HepG2 (cell line): ENCODE measurements around the gene QRFP. TPM values are rescaled to one million over a fixed set of nuclear protein-coding genes. Genes with fewer than 3 reads are reported as not detected.

ENCODE experiments used
- ATAC-seq: fragments of 200-7000 bp; cut with Tn5 transposase; 3 replicates; pipeline ENCODE4 v1.9.1; 2020; ENCODE audit warnings: mild to moderate bottlenecking, moderate library complexity
- BruUV-seq: library from RNA; stranded (reverse); fragments of 400-500 nt; replicated peaks from 2 replicates; lab custom pipeline; 2021; lab: Mats Ljungman, UMichigan
- CTCF ChIA-PET: fragments of 300-600 bp; formaldehyde crosslinking; extraction: SDS; loops from one replicate; lab custom pipeline; 2021; ENCODE audit warnings: low total read pairs, inconsistent platforms, low intra/inter-chr PET ratio; lab: Yijun Ruan, JAX
- POLR2A ChIA-PET: fragments of 350-600 bp; sonication (Branson Sonifier 250); formaldehyde crosslinking; loops from one replicate; lab custom pipeline; 2020; ENCODE audit warnings: antibody characterized with exemption, inconsistent platforms; lab: Yijun Ruan, JAX
- DNase-seq: peaks from one replicate; pipeline ENCODE4 v3.0.0-alpha.2; 2015; ENCODE audit warnings: low spot score
- FAIRE-seq: peaks from 3 replicates; lab custom pipeline; 2011; peaks lifted over from hg19 to GRCh38; lab: Jason Lieb, UNC
- H2AFZ ChIP-seq: one replicate; pipeline ENCODE4 v1.6.1; 2011; ENCODE audit warnings: low read length, inconsistent platforms
- H3K27ac ChIP-seq: fragments of 300-600 bp; 3 replicates; pipeline ENCODE4 v1.8.0; 2011; ENCODE audit warnings: mixed run types, mild to moderate bottlenecking, mixed read lengths, low read length, inconsistent platforms; ENCODE audit not compliant: insufficient read depth; ENCODE audit errors: extremely low read length
- H3K27me3 ChIP-seq, 2 experiments: fragments of 200-600 bp in 1 of 2; 2 replicates in 1 of 2; 3 replicates in 1 of 2; pipeline versions ENCODE4 v1.6.0 to v1.8.0; 2011; ENCODE audit warnings: low read length in 2 of 2, mild to moderate bottlenecking in 2 of 2, moderate library complexity in 2 of 2, inconsistent platforms in 1 of 2; ENCODE audit not compliant: insufficient read depth in 2 of 2, control insufficient read depth in 1 of 2
- H3K36me3 ChIP-seq, 2 experiments: fragments of 200-600 bp in 1 of 2; replicated peaks in 1 of 2; 2 replicates in 1 of 2; 3 replicates in 1 of 2; pipeline versions ENCODE4 v1.5.1 to v1.8.0; 2011; ENCODE audit warnings: low read length in 2 of 2, inconsistent platforms in 1 of 2; ENCODE audit not compliant: insufficient read depth in 2 of 2, control insufficient read depth in 1 of 2
- H3K4me1 ChIP-seq: 2 replicates; pipeline ENCODE4 v1.5.1; 2012; ENCODE audit warnings: low read length, inconsistent platforms; ENCODE audit not compliant: insufficient read depth
- H3K4me2 ChIP-seq: 2 replicates; pipeline ENCODE4 v1.6.0; 2011; ENCODE audit warnings: low read depth, low read length, inconsistent platforms
- H3K4me3 ChIP-seq, 3 experiments: fragments of 200-600 bp in 1 of 3; sonication (generic), shearing (Covaris generic) in 1 of 3; replicated peaks in 1 of 3; 2 replicates each; pipeline ENCODE4 v1.5.1; 2011 to 2016; ENCODE audit warnings: low read length in 3 of 3, inconsistent platforms in 2 of 3, low read depth in 2 of 3, mild to moderate bottlenecking in 2 of 3, control low read depth in 1 of 3, mixed read lengths in 1 of 3; ENCODE audit not compliant: insufficient read depth in 1 of 3
- H3K79me2 ChIP-seq: one replicate; pipeline ENCODE4 v1.6.1; 2011; ENCODE audit warnings: low read length, inconsistent platforms; ENCODE audit not compliant: insufficient read depth
- H3K9ac ChIP-seq: 2 replicates; pipeline ENCODE4 v1.6.0; 2011; ENCODE audit warnings: mild to moderate bottlenecking, low read depth, low read length, inconsistent platforms; ENCODE audit not compliant: insufficient read depth
- H3K9me3 ChIP-seq: 2 replicates; pipeline ENCODE4 v1.5.1; 2012; ENCODE audit warnings: mild to moderate bottlenecking, low read length
- H4K20me1 ChIP-seq: 2 replicates; pipeline ENCODE4 v1.6.0; 2011; ENCODE audit warnings: inconsistent platforms, mild to moderate bottlenecking, low read length, moderate library complexity; ENCODE audit not compliant: insufficient read depth
- BCL3 ChIP-seq: sonication (generic); formaldehyde crosslinking; IDR thresholded peaks from 2 replicates; pipeline ENCODE4 v1.5.1; 2020; ENCODE audit warnings: mild to moderate bottlenecking, missing genetic modification reagents, moderate library complexity
- HMGXB4 ChIP-seq, 2 experiments: sonication (generic) in 1 of 2; formaldehyde crosslinking in 1 of 2; IDR thresholded peaks; 2 replicates each; pipeline versions ENCODE4 v1.4.0 to v1.6.1; 2018 to 2020; ENCODE audit warnings: missing genetic modification reagents in 2 of 2, borderline replicate concordance in 1 of 2, low read depth in 1 of 2, mild to moderate bottlenecking in 1 of 2, missing biosample characterization in 1 of 2
- MEIS2 ChIP-seq: sonication (generic); formaldehyde crosslinking; IDR thresholded peaks from 2 replicates; pipeline ENCODE4 v1.9.0; 2021; ENCODE audit warnings: mild to moderate bottlenecking, missing genetic modification reagents
- ZFP36 ChIP-seq: fragments of 150-350 bp; IDR thresholded peaks from 2 replicates; pipeline ENCODE4 v1.6.1; 2018; ENCODE audit warnings: borderline replicate concordance, low read length, low read depth; ENCODE audit not compliant: partially characterized antibody
- ZNF616 ChIP-seq: sonication (generic); formaldehyde crosslinking; IDR thresholded peaks from 2 replicates; pipeline ENCODE4 v1.5.0; 2020; ENCODE audit warnings: low read depth, mild to moderate bottlenecking, missing genetic modification reagents
- ZNF768 ChIP-seq: sonication (generic); formaldehyde crosslinking; IDR thresholded peaks from 2 replicates; pipeline ENCODE4 v1.4.0; 2020; ENCODE audit warnings: missing genetic modification reagents
- WGBS: methylation state at CpG from one replicate; pipeline ENCODE4 v1.1.6; 2017; ENCODE audit warnings: low lambda C conversion rate; 5-methylcytosine and 5-hydroxymethylcytosine counted together
- in situ Hi-C: cut with HindIII; loops from 2 replicates; pipeline ENCODE4 v1.10.0; 2017; ENCODE audit warnings: low pct_unique_long_range_greater_than_20kb; ENCODE audit not compliant: extremely low pct_ligation_motif_present
- intact Hi-C: fragments of 100-400 bp; cut with micrococcal nuclease; formaldehyde crosslinking; loops from one replicate; pipeline ENCODE4 v1.10.0; 2022; ENCODE audit not compliant: unreplicated experiment
- polyA plus RNA-seq, 8 experiments: library from polyadenylated mRNA; depleted of rRNA in 3 of 8; stranded (reverse) in 7 of 8; unstranded in 1 of 8; fragments of >200 nt; fragmentation: Illumina TruSeq in 4 of 8; extraction: Trizol in 4 of 8; gene quantifications; 2 replicates each; pipeline versions ENCODE4 v1.2.1 to v1.2.3, GENCODE V29; 2011 to 2016; ENCODE audit warnings: low read depth in 4 of 8, missing spikeins in 1 of 8, mixed read lengths in 1 of 8; ENCODE audit not compliant: insufficient read depth in 1 of 8
- total RNA-seq, 5 experiments: library from RNA; depleted of rRNA; stranded (reverse); fragments of >200 nt; fragmentation: Illumina TruSeq; extraction: Trizol; gene quantifications; 2 replicates each; pipeline ENCODE4 v1.2.3, GENCODE V29; 2016; ENCODE audit warnings: low read depth in 1 of 5

Gene QRFP
- total and polyA plus RNA-seq, 2 of the 13 experiments (the other 11 are each of a cell fraction or from before 2014, with no cell fraction given): not detected

- in situ Hi-C loops: no loop called here
- intact Hi-C loops: loop anchor here (5.0 kb wide), 1 partner anchor 178 kb away; no protein-coding TSS in a partner anchor
- BruUV-seq: no TSS peak
These were observed 27.4 kb downstream of the QRFP start for GRCh38 chr9:130869250-130869649.

GRCh38 chr9:130868230-130868629 is 28.4 kb downstream of the QRFP start:
- intact Hi-C loops: loop anchor here (5.0 kb wide), 1 partner anchor 179 kb away; no protein-coding TSS in a partner anchor
- Histone ChIP-seq H3K27me3 (no peaks in the 10 kb centered on the region), H3K9me3 (no peaks in the 10 kb centered on the region), H4K20me1 (peaks cover 17% of the 10 kb centered on the region), H2AFZ (no peak overlapping the region), H3K27ac (no peak overlapping the region), H3K79me2 (no peaks in the 10 kb centered on the region), H3K4me1 (peaks cover 25% of the 10 kb centered on the region), H3K9ac (no peak overlapping the region), H3K4me2 (no peak overlapping the region), H3K36me3 (peaks cover 26 to 68% of the 10 kb centered on the region in 2 experiments), H3K4me3 (no peak overlapping the region)
- ChIA-PET POLR2A (no interaction called here), CTCF (no interaction called here)
- FAIRE-seq (no peak), ATAC-seq (no peak), DNase-seq (no peak)
- TF ChIP-seq MEIS2: no peak
- TF ChIP-seq HMGXB4 (CRISPR knock-in tag; IDR thresholded peaks at IDR 0.05; ENCODE audit: borderline replicate concordance in 1 of 2, low read depth in 1 of 2): no peak
- TF ChIP-seq BCL3: no peak
- TF ChIP-seq ZFP36: no peak
- in situ Hi-C loops: no loop called here
- no TSS peak for BruUV-seq
- 92% methylated on average over 3 of the region's 3 CpGs for WGBS

More at GRCh38 chr9:130869250-130869649, 27.4 kb downstream of the QRFP start:
- no peak for ATAC-seq
- no peak for DNase-seq
- Histone ChIP-seq H3K79me2 (no peaks in the 10 kb centered on the region), H3K4me2 (no peak overlapping the region), H3K27ac (no peak overlapping the region), H3K9ac (no peak overlapping the region), H3K27me3 (no peaks in the 10 kb centered on the region), H3K4me1 (peaks cover 24% of the 10 kb centered on the region), H3K36me3 (peaks cover 25 to 71% of the 10 kb centered on the region in 2 experiments), H3K9me3 (no peaks in the 10 kb centered on the region)
- TF ChIP-seq ZNF616 (CRISPR knock-in tag) (no peak), ZNF768 (peak; percentile 93)
- TF ChIP-seq, all 625 proteins: peak for 1
- FAIRE-seq: no peak
- ChIA-PET CTCF (interaction anchor here (1.1 to 1.2 kb wide), 2 partner anchors 71 to 129 kb away, joined by 3 to 6 read pairs; no protein-coding TSS in a partner anchor), POLR2A (no interaction called here)
- WGBS: 97% methylated on average over 8 of the region's 8 CpGs
- Histone ChIP-seq H3K4me3 (no peak overlapping the region), H2AFZ (no peak overlapping the region), H4K20me1 (peaks cover 19% of the 10 kb centered on the region)
